GM12878 (cell line): ENCODE data around the gene COL25A1. TPM values are rescaled to one million over a fixed set of nuclear protein-coding genes. Genes with fewer than 3 reads are reported as not detected.

Experiments
- ATAC-seq: fragments of 200-7000 bp; cut with Tn5 transposase; 3 replicates; pipeline ENCODE4 v1.9.1; 2020; ENCODE audit warnings: mild to moderate bottlenecking, moderate library complexity
- BruUV-seq: library from RNA; stranded (reverse); fragments of 400-500 nt; replicated peaks from 2 replicates; lab custom pipeline; 2021; lab: Mats Ljungman, UMichigan
- CTCF ChIA-PET: fragments of 300-600 bp; sonication (Branson Sonifier 250); formaldehyde crosslinking; extraction: SDS; loops from one replicate; lab custom pipeline; 2021; ENCODE audit warnings: inconsistent platforms; lab: Yijun Ruan, JAX
- POLR2A ChIA-PET: fragments of 350-600 bp; formaldehyde crosslinking; extraction: SDS; loops from one replicate; lab custom pipeline; 2021; ENCODE audit warnings: inconsistent platforms; lab: Charles Lee
- RAD21 ChIA-PET: fragments of 300-600 bp; sonication (Branson Sonifier 250); formaldehyde crosslinking; loops from one replicate; lab custom pipeline; 2023; ENCODE audit warnings: antibody characterized with exemption; ENCODE audit not compliant: unreplicated experiment; lab: Charles Lee
- SMC1A ChIA-PET: fragments of 300-600 bp; sonication (Branson Sonifier 250); formaldehyde crosslinking; loops from one replicate; lab custom pipeline; 2023; ENCODE audit not compliant: unreplicated experiment, uncharacterized antibody; lab: Charles Lee
- DNase-seq: peaks from one replicate; pipeline ENCODE4 v3.0.0-alpha.2; 2011; ENCODE audit warnings: low read depth, low spot score
- FAIRE-seq: peaks from 3 replicates; lab custom pipeline; 2011; peaks lifted over from hg19 to GRCh38; lab: Jason Lieb, UNC
- H2AFZ ChIP-seq: 2 replicates; pipeline ENCODE4 v1.6.0; 2011; ENCODE audit warnings: low read depth, low read length, control low read depth; ENCODE audit not compliant: control insufficient read depth
- H3K27ac ChIP-seq: 2 replicates; pipeline ENCODE4 v1.5.1; 2011; ENCODE audit warnings: control low read depth; ENCODE audit not compliant: control insufficient read depth, insufficient read depth
- H3K27me3 ChIP-seq, 2 experiments: replicated peaks in 1 of 2; 2 replicates each; pipeline versions ENCODE4 v1.6.0 to v1.6.1; 2011; ENCODE audit warnings: low read length in 1 of 2; ENCODE audit not compliant: control insufficient read depth in 2 of 2, insufficient read depth in 2 of 2
- H3K36me3 ChIP-seq, 2 experiments: 2 replicates each; pipeline ENCODE4 v1.5.1; 2011; ENCODE audit warnings: low read length in 1 of 2; ENCODE audit not compliant: control insufficient read depth in 2 of 2, insufficient read depth in 2 of 2
- H3K4me1 ChIP-seq: 2 replicates; pipeline ENCODE4 v1.6.1; 2011; ENCODE audit warnings: mild to moderate bottlenecking, low read length, moderate library complexity, mixed read lengths; ENCODE audit not compliant: control insufficient read depth, insufficient read depth
- H3K4me2 ChIP-seq: 2 replicates; pipeline ENCODE4 v1.6.0; 2011; ENCODE audit warnings: control low read depth; ENCODE audit not compliant: control insufficient read depth, insufficient read depth
- H3K4me3 ChIP-seq: fragments of 200-600 bp; sonication (generic); 2 replicates; pipeline ENCODE4 v1.5.1; 2016
- H3K79me2 ChIP-seq: 2 replicates; pipeline ENCODE4 v1.6.0; 2011; ENCODE audit warnings: low read length; ENCODE audit not compliant: control insufficient read depth, insufficient read depth
- H3K9ac ChIP-seq: 2 replicates; pipeline ENCODE4 v1.8.0; 2011; ENCODE audit warnings: low read length, control low read depth, mixed read lengths; ENCODE audit not compliant: control insufficient read depth, insufficient read depth
- H3K9me3 ChIP-seq: replicated peaks from 3 replicates; pipeline ENCODE4 v1.5.1; 2011; ENCODE audit warnings: mild to moderate bottlenecking, low read length; ENCODE audit not compliant: control insufficient read depth, insufficient read depth
- H4K20me1 ChIP-seq: 2 replicates; pipeline ENCODE4 v1.6.0; 2011; ENCODE audit not compliant: control insufficient read depth, insufficient read depth
- BMI1 ChIP-seq: fragments of 450-650 bp; IDR thresholded peaks from 2 replicates; pipeline ENCODE4 v1.6.1; 2016; ENCODE audit warnings: mild to moderate bottlenecking, moderate library complexity, borderline replicate concordance
- JUND ChIP-seq: IDR thresholded peaks from 2 replicates; pipeline ENCODE4 v1.6.1; 2012; ENCODE audit warnings: low read depth, mild to moderate bottlenecking, low read length, improper control_type of control experiment, moderate library complexity
- KLF5 ChIP-seq: fragments of 450-650 bp; IDR thresholded peaks from 2 replicates; pipeline ENCODE4 v1.6.1; 2014; ENCODE audit warnings: mild to moderate bottlenecking; ENCODE audit not compliant: partially characterized antibody
- MTA2 ChIP-seq: fragments of 450-650 bp; IDR thresholded peaks from 2 replicates; pipeline ENCODE4 v1.6.1; 2016; ENCODE audit warnings: low read depth, mild to moderate bottlenecking, moderate library complexity
- PAX5 ChIP-seq: IDR thresholded peaks from 2 replicates; pipeline ENCODE4 v1.6.1; 2011; ENCODE audit warnings: low read depth, low read length, borderline replicate concordance
- SMAD5 ChIP-seq: IDR thresholded peaks from 2 replicates; pipeline ENCODE4 v1.6.1; 2016; ENCODE audit warnings: antibody characterized with exemption, low read depth
- TCF7 ChIP-seq: IDR thresholded peaks from 2 replicates; pipeline ENCODE4 v1.6.1; 2014; ENCODE audit warnings: antibody characterized with exemption, borderline replicate concordance
- ZBTB4 ChIP-seq: fragments of 450-650 bp; formaldehyde crosslinking; IDR thresholded peaks from 2 replicates; pipeline ENCODE4 v1.4.0; 2022; ENCODE audit warnings: mild to moderate bottlenecking, moderate library complexity
- ZSCAN29 ChIP-seq: fragments of 450-650 bp; IDR thresholded peaks from 2 replicates; pipeline ENCODE4 v1.6.1; 2017; ENCODE audit warnings: mild to moderate bottlenecking, moderate library complexity
- in situ Hi-C: fragments of 300-500 bp; cut with MboI; formaldehyde crosslinking; loops from 9 replicates; pipeline ENCODE4 v1.14.3; 2018; ENCODE audit warnings: mixed read lengths
- intact Hi-C: fragments of 100-400 bp; cut with micrococcal nuclease; formaldehyde crosslinking; loops from one replicate; pipeline ENCODE4 v1.14.2; 2022; ENCODE audit not compliant: unreplicated experiment
- polyA plus RNA-seq, 11 experiments: library from polyadenylated mRNA; depleted of rRNA in 4 of 11; unstranded in 6 of 11; stranded (reverse) in 5 of 11; fragments of >200 nt; fragmentation: Nextera tagmentation in 4 of 11; fragmentation: Illumina TruSeq in 1 of 11; extraction: Ambion mirVana in 4 of 11; extraction: Trizol in 1 of 11; gene quantifications; 1 replicate in 1 of 11; 2 replicates in 10 of 11; pipeline versions ENCODE4 v1.2.1 to v1.2.3, GENCODE V29; 2011 to 2016; ENCODE audit warnings: inconsistent platforms in 2 of 11, missing spikeins in 2 of 11, low read depth in 1 of 11
- total RNA-seq, 4 experiments: library from RNA; depleted of rRNA in 3 of 4; stranded (reverse); fragments of >200 nt in 3 of 4; fragmentation: Illumina TruSeq in 1 of 4; extraction: Trizol in 1 of 4; gene quantifications; 2 replicates each; pipeline versions ENCODE4 v1.2.1 to v1.2.3, GENCODE V29; 2013 to 2021
- TF ChIP-seq, protein P1 (sequence below): fragments of 450-650 bp; IDR thresholded peaks from 2 replicates; pipeline ENCODE4 v1.6.1; 2016; ENCODE audit warnings: mild to moderate bottlenecking
- TF ChIP-seq, protein P2 (sequence below): fragments of 450-650 bp; IDR thresholded peaks from 2 replicates; pipeline ENCODE4 v1.6.1; 2016; ENCODE audit warnings: mild to moderate bottlenecking
- TF ChIP-seq, protein P3 (sequence below): fragments of 450-650 bp; IDR thresholded peaks from 2 replicates; pipeline ENCODE4 v1.6.1; 2017; ENCODE audit warnings: antibody characterized with exemption, mild to moderate bottlenecking, moderate library complexity
- TF ChIP-seq, protein P4 (sequence below): IDR thresholded peaks from 2 replicates; pipeline ENCODE4 v1.6.1; 2011; ENCODE audit warnings: mild to moderate bottlenecking, low read depth, low read length, moderate library complexity; ENCODE audit not compliant: insufficient replicate concordance
- TF ChIP-seq, protein P5 (sequence below): IDR thresholded peaks from 2 replicates; pipeline ENCODE4 v1.6.1; 2012; ENCODE audit warnings: low read depth, low read length, improper control_type of control experiment

Gene COL25A1
- total and polyA plus RNA-seq, 10 of the 15 experiments (the other 5 are each of a cell fraction or from before 2014, with no cell fraction given): 0.01 to 0.26 (median 0.12) TPM; not detected in 6

DNA sequence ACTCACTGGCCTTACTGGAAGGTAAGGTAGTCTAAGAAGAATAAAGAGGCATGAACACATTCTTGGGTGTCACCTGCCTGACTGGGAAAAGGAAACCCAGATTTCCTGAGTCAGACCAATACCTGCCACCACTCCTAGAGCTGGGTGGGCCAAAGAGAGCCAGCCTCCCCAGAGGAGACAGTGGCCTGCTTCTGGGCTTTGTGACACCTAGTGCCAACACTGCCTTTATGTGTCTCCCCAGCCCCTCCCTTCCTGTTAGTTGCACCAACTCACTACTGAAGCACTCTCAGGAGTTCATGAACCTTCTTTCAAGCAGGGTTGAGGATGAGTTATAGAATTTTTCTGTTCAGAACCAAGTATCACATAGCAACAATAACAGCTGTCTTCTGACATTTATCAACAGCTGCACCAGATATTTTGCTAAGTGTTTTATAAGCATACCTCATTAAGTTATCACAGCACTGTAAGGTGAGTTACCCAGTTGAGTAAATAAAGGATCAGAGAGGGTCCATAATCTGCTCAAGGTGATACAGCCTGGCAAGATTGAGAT is 462.0 kb downstream of the COL25A1 start:
- SMC1A ChIA-PET: no interaction called here
- H4K20me1 ChIP-seq: no peaks in the 10 kb centered on the region
- H3K36me3 ChIP-seq: no peaks in the 10 kb centered on the region
- FAIRE-seq (no peak), DNase-seq (no peak), ATAC-seq (no peak)
- H3K27me3 ChIP-seq: no peaks in the 10 kb centered on the region
- in situ Hi-C loops: loop anchor here (10.0 kb wide), 1 partner anchor 564 kb away; no protein-coding TSS in a partner anchor
- CTCF ChIA-PET: no interaction called here
- H3K27ac ChIP-seq: no peak overlapping the region
- H3K79me2 ChIP-seq: no peaks in the 10 kb centered on the region
- intact Hi-C loops: no loop called here
- H2AFZ ChIP-seq: no peak overlapping the region
- POLR2A ChIA-PET: interaction anchor here (0.6 kb wide), 1 partner anchor 32 kb away, joined by 3 read pairs; no protein-coding TSS in a partner anchor
- H3K4me1 ChIP-seq: no peaks in the 10 kb centered on the region
- no peak overlapping the region for H3K9ac ChIP-seq
- no peak overlapping the region for H3K4me2 ChIP-seq
- no peaks in the 10 kb centered on the region for H3K9me3 ChIP-seq
- H3K4me3 ChIP-seq: no peak overlapping the region
- BruUV-seq: no TSS peak
- RAD21 ChIA-PET: interaction anchor here (0.7 kb wide), 1 partner anchor 453 kb away, joined by 3 read pairs; no protein-coding TSS in a partner anchor
- no peak for TF ChIP-seq JUND
- no peak for TF ChIP-seq KLF5
- no peak for TF ChIP-seq TCF7
- TF ChIP-seq, protein P1, sequence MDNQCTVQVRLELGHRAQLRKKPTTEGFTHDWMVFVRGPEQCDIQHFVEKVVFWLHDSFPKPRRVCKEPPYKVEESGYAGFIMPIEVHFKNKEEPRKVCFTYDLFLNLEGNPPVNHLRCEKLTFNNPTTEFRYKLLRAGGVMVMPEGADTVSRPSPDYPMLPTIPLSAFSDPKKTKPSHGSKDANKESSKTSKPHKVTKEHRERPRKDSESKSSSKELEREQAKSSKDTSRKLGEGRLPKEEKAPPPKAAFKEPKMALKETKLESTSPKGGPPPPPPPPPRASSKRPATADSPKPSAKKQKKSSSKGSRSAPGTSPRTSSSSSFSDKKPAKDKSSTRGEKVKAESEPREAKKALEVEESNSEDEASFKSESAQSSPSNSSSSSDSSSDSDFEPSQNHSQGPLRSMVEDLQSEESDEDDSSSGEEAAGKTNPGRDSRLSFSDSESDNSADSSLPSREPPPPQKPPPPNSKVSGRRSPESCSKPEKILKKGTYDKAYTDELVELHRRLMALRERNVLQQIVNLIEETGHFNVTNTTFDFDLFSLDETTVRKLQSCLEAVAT: no peak
- TF ChIP-seq ZBTB4 (CRISPR knock-in tag): no peak
- TF ChIP-seq, protein P2, sequence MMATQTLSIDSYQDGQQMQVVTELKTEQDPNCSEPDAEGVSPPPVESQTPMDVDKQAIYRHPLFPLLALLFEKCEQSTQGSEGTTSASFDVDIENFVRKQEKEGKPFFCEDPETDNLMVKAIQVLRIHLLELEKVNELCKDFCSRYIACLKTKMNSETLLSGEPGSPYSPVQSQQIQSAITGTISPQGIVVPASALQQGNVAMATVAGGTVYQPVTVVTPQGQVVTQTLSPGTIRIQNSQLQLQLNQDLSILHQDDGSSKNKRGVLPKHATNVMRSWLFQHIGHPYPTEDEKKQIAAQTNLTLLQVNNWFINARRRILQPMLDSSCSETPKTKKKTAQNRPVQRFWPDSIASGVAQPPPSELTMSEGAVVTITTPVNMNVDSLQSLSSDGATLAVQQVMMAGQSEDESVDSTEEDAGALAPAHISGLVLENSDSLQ: no peak
- TF ChIP-seq BMI1: no peak
- TF ChIP-seq, protein P3, sequence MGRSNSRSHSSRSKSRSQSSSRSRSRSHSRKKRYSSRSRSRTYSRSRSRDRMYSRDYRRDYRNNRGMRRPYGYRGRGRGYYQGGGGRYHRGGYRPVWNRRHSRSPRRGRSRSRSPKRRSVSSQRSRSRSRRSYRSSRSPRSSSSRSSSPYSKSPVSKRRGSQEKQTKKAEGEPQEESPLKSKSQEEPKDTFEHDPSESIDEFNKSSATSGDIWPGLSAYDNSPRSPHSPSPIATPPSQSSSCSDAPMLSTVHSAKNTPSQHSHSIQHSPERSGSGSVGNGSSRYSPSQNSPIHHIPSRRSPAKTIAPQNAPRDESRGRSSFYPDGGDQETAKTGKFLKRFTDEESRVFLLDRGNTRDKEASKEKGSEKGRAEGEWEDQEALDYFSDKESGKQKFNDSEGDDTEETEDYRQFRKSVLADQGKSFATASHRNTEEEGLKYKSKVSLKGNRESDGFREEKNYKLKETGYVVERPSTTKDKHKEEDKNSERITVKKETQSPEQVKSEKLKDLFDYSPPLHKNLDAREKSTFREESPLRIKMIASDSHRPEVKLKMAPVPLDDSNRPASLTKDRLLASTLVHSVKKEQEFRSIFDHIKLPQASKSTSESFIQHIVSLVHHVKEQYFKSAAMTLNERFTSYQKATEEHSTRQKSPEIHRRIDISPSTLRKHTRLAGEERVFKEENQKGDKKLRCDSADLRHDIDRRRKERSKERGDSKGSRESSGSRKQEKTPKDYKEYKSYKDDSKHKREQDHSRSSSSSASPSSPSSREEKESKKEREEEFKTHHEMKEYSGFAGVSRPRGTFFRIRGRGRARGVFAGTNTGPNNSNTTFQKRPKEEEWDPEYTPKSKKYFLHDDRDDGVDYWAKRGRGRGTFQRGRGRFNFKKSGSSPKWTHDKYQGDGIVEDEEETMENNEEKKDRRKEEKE: no peak
- TF ChIP-seq, protein P4, sequence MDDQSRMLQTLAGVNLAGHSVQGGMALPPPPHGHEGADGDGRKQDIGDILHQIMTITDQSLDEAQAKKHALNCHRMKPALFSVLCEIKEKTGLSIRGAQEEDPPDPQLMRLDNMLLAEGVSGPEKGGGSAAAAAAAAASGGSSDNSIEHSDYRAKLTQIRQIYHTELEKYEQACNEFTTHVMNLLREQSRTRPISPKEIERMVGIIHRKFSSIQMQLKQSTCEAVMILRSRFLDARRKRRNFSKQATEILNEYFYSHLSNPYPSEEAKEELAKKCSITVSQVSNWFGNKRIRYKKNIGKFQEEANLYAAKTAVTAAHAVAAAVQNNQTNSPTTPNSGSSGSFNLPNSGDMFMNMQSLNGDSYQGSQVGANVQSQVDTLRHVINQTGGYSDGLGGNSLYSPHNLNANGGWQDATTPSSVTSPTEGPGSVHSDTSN: no peak
- TF ChIP-seq MTA2: no peak
- no peak for TF ChIP-seq PAX5
- TF ChIP-seq SMAD5: no peak
- TF ChIP-seq ZSCAN29: no peak
- TF ChIP-seq, protein P5, sequence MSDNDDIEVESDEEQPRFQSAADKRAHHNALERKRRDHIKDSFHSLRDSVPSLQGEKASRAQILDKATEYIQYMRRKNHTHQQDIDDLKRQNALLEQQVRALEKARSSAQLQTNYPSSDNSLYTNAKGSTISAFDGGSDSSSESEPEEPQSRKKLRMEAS: no peak
